PC-3 (cell line): ENCODE data around the gene MYO5A. TPM values are rescaled to one million over a fixed set of nuclear protein-coding genes. Genes with fewer than 3 reads are reported as not detected.

ENCODE experiments used
- ATAC-seq: fragments of 200-7000 bp; cut with Tn5 transposase; 2 replicates; pipeline ENCODE4 v1.9.1; 2020; ENCODE audit warnings: mild to moderate bottlenecking, moderate library complexity
- BruUV-seq: library from RNA; stranded (reverse); fragments of 400-500 nt; replicated peaks from 2 replicates; lab custom pipeline; 2021; lab: Mats Ljungman, UMichigan
- CTCF ChIA-PET: fragments of 300-600 bp; sonication (Branson Sonifier 250); formaldehyde crosslinking; loops from one replicate; lab custom pipeline; 2022; ENCODE audit warnings: antibody characterized with exemption; lab: Charles Lee
- POLR2A ChIA-PET: fragments of 300-600 bp; sonication (Branson Sonifier 250); formaldehyde crosslinking; loops from one replicate; lab custom pipeline; 2022; ENCODE audit warnings: antibody characterized with exemption; ENCODE audit not compliant: unreplicated experiment; lab: Charles Lee
- DNase-seq: peaks from one replicate; pipeline ENCODE4 v3.0.0-alpha.2; 2015
- H2AFZ ChIP-seq: fragments of 300-600 bp; sonication (generic); 2 replicates; pipeline ENCODE4 v1.6.0; 2016; ENCODE audit warnings: antibody characterized with exemption, low read length
- H3F3A ChIP-seq: fragments of 300-600 bp; sonication (generic); one replicate; pipeline ENCODE4 v1.6.0; 2017; ENCODE audit warnings: antibody characterized with exemption, low read length, control low read depth, mild to moderate bottlenecking; ENCODE audit not compliant: unreplicated experiment
- H3K27ac ChIP-seq: fragments of 300-600 bp; sonication (generic); 2 replicates; pipeline ENCODE4 v1.5.1; 2016; ENCODE audit warnings: mild to moderate bottlenecking, low read length
- H3K27me3 ChIP-seq: fragments of 300-600 bp; sonication (generic); 2 replicates; pipeline ENCODE4 v1.6.1; 2016; ENCODE audit warnings: low read length, mixed read lengths
- H3K36me3 ChIP-seq: fragments of 300-600 bp; sonication (generic); 2 replicates; pipeline ENCODE4 v1.6.1; 2016; ENCODE audit warnings: low read depth, mixed run types, low read length, mixed read lengths
- H3K4me1 ChIP-seq: fragments of 300-600 bp; sonication (generic); 2 replicates; pipeline ENCODE4 v1.5.1; 2016; ENCODE audit warnings: low read length; ENCODE audit not compliant: insufficient read depth
- H3K4me2 ChIP-seq: fragments of 300-600 bp; sonication (generic); 2 replicates; pipeline ENCODE4 v1.6.0; 2016; ENCODE audit warnings: low read length
- H3K4me3 ChIP-seq: fragments of 300-600 bp; sonication (generic); 2 replicates; pipeline ENCODE4 v1.5.1; 2016; ENCODE audit warnings: mild to moderate bottlenecking, low read length, mixed read lengths
- H3K79me2 ChIP-seq: fragments of 300-600 bp; sonication (generic); 2 replicates; pipeline ENCODE4 v1.6.1; 2017; ENCODE audit warnings: low read length, mixed read lengths
- H3K9ac ChIP-seq: fragments of 300-600 bp; sonication (generic); 2 replicates; pipeline ENCODE4 v1.6.0; 2016; ENCODE audit warnings: mild to moderate bottlenecking, low read length
- H3K9me2 ChIP-seq: fragments of 300-600 bp; sonication (generic); replicated peaks from 2 replicates; pipeline ENCODE4 v1.6.1; 2016; ENCODE audit warnings: mixed run types, low read length, mixed read lengths
- H3K9me3 ChIP-seq: fragments of 300-600 bp; sonication (generic); 2 replicates; pipeline ENCODE4 v1.6.1; 2016; ENCODE audit warnings: low read length, mixed read lengths
- H4K20me1 ChIP-seq: fragments of 300-600 bp; sonication (generic); 2 replicates; pipeline ENCODE4 v1.6.1; 2016; ENCODE audit warnings: low read length, mixed read lengths
- CTCF ChIP-seq: fragments of 300-600 bp; sonication (generic); conservative IDR thresholded peaks from 2 replicates; pipeline ENCODE4 v1.5.1; 2017; ENCODE audit warnings: antibody characterized with exemption, low read depth, mild to moderate bottlenecking, low read length
- EZH2 ChIP-seq: fragments of 300-600 bp; sonication (generic); IDR thresholded peaks from one replicate; pipeline ENCODE4 v1.6.1; 2017; ENCODE audit warnings: antibody characterized with exemption, mild to moderate bottlenecking, low read length; ENCODE audit not compliant: unreplicated experiment
- EZH2phosphoT487 ChIP-seq: fragments of 300-600 bp; sonication (generic); IDR thresholded peaks from 2 replicates; pipeline ENCODE4 v1.6.1; 2018; ENCODE audit warnings: mild to moderate bottlenecking, antibody characterized with exemption, low read length, borderline replicate concordance
- intact Hi-C: fragments of 100-400 bp; cut with micrococcal nuclease; formaldehyde crosslinking; loops from 2 replicates; pipeline ENCODE4 v1.9.0; 2023
- total RNA-seq: library from RNA; depleted of rRNA; stranded (reverse); fragments of >200 nt; gene quantifications from 2 replicates; pipeline ENCODE4 v1.2.3, GENCODE V29; 2014

MYO5A gene
- total RNA-seq, 1 experiment from 2014 or later: 42.1 TPM

GRCh38 chr15:52488830-52489229, 39.9 kb downstream of the MYO5A start:
- no peaks in the 10 kb centered on the region for H3K9me2 ChIP-seq
- ChIA-PET CTCF (no interaction called here), POLR2A (no interaction called here)
- intact Hi-C loops: loop anchor here (10.0 kb wide), 1 partner anchor 246 kb away; no protein-coding TSS in a partner anchor
- DNase-seq: no peak
- H2AFZ ChIP-seq: no peak overlapping the region
- H3K27ac ChIP-seq: no peak overlapping the region
- peaks cover 18% of the 10 kb centered on the region for H3K79me2 ChIP-seq
- no peak overlapping the region for H3K9ac ChIP-seq
- no peak for TF ChIP-seq EZH2phosphoT487
- no peak for TF ChIP-seq CTCF
- TF ChIP-seq EZH2: no peak
- no peaks in the 10 kb centered on the region for H3K9me3 ChIP-seq
- ATAC-seq: no peak
- H3K27me3 ChIP-seq: no peaks in the 10 kb centered on the region
- no peaks in the 10 kb centered on the region for H4K20me1 ChIP-seq
- H3K4me1 ChIP-seq: peaks cover 17% of the 10 kb centered on the region
- H3K4me3 ChIP-seq: no peak overlapping the region
- no peaks in the 10 kb centered on the region for H3K36me3 ChIP-seq
- no peaks in the 10 kb centered on the region for H3F3A ChIP-seq
- no peak overlapping the region for H3K4me2 ChIP-seq
- no TSS peak for BruUV-seq

GRCh38 chr15:52486003-52486996, 42.4 kb downstream of the MYO5A start:
- no peaks in the 10 kb centered on the region for H3K9me3 ChIP-seq
- ChIA-PET POLR2A (no interaction called here), CTCF (no interaction called here)
- BruUV-seq: no TSS peak
- no peaks in the 10 kb centered on the region for H3K27me3 ChIP-seq
- no peak overlapping the region for H3K4me2 ChIP-seq
- H3K9me2 ChIP-seq: no peaks in the 10 kb centered on the region
- no peak overlapping the region for H3K9ac ChIP-seq
- DNase-seq: no peak
- no peak overlapping the region for H2AFZ ChIP-seq
- H3K4me1 ChIP-seq: peaks cover 27% of the 10 kb centered on the region
- H4K20me1 ChIP-seq: no peaks in the 10 kb centered on the region
- TF ChIP-seq CTCF: no peak
- TF ChIP-seq EZH2: no peak
- no peak for TF ChIP-seq EZH2phosphoT487
- no peaks in the 10 kb centered on the region for H3F3A ChIP-seq
- no peak overlapping the region for H3K27ac ChIP-seq
- H3K4me3 ChIP-seq: no peak overlapping the region
- H3K79me2 ChIP-seq: peaks cover 33% of the 10 kb centered on the region
- intact Hi-C loops: loop anchor here (10.0 kb wide), 1 partner anchor 249 kb away; no protein-coding TSS in a partner anchor
- ATAC-seq: no peak
- no peaks in the 10 kb centered on the region for H3K36me3 ChIP-seq

- intact Hi-C loops: loop anchor here (10.0 kb wide), 1 partner anchor 250 kb away; no protein-coding TSS in a partner anchor
- peaks cover 32% of the 10 kb centered on the region for H3K79me2 ChIP-seq
- peaks cover 28% of the 10 kb centered on the region for H3K4me1 ChIP-seq
- H3K36me3 ChIP-seq: no peaks in the 10 kb centered on the region
- H3K4me3 ChIP-seq: no peak overlapping the region
- no peak overlapping the region for H3K4me2 ChIP-seq
- no peaks in the 10 kb centered on the region for H4K20me1 ChIP-seq
- H2AFZ ChIP-seq: no peak overlapping the region
- H3K27me3 ChIP-seq: no peaks in the 10 kb centered on the region
- no peaks in the 10 kb centered on the region for H3K9me3 ChIP-seq
- DNase-seq (no peak), ATAC-seq (no peak)
- TF ChIP-seq EZH2phosphoT487 (no peak), CTCF (no peak), EZH2 (no peak)
- ChIA-PET CTCF (no interaction called here), POLR2A (no interaction called here)
- no peak overlapping the region for H3K9ac ChIP-seq
- H3K9me2 ChIP-seq: no peaks in the 10 kb centered on the region
- H3F3A ChIP-seq: no peaks in the 10 kb centered on the region
- BruUV-seq: no TSS peak
- H3K27ac ChIP-seq: no peak overlapping the region
Observed at GRCh38 chr15:52485290-52485689, 43.4 kb downstream of the MYO5A start.
